ENCODE measurements around the gene HOXD4.

HOXD4 gene

DNA sequence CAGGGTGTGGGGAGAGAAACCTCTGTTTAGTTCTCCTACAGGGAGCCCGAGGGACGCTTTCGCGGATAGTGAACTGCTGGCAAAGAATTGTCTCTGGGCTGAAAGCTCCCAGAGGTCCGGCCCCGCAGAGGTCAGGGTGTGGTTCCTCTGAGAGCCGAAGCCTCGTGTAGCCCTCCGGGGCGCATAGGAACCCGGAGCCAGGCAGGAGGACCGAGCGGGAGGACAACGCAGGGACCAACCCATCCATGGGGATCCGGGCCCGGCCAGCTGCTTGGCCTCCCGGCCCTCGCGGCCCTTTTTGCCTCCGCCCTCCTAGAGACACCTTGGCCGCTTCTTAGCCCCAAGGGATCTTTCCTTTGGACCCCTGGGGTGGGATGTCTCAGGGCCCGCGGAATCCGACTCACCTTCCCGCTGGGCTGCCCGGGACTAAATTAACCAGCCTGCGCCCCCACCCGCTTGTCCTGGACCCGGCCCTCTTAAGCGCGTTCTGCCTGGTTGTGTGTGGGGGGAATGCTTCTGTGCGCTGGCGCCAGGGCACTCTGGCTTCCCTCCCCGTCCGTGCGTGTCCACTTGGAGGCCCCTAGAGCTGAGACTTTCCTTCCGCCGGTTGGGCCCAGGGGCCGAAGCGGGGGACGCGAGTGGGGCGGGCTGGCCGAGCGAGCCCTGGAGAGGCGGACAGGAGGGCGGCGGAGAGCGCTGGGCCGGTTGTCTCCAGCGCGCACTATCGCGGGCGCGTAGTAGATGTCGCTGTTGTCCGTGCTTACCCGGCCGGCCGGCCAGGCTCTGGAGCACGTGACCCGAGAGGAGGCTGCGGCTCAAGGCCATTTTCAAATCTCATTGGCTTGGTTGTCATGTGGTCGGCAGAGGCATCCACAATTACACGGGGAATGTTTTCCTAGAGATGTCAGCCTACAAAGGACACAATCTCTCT lies 35.2 kb upstream of the HOXD4 start, which contains the start of gene HOXD10:
TSS of gene HOXD10 (plus strand) at position 896 of the 931 bp plus-strand sequence. CDS start 56 bp downstream, outside the sequence.
- H3K4me3 ChIP-seq (ENCODE audit: low read depth, low read length), result no peak within 1 kb of the TSS
- TF ChIP-seq, protein P1, sequence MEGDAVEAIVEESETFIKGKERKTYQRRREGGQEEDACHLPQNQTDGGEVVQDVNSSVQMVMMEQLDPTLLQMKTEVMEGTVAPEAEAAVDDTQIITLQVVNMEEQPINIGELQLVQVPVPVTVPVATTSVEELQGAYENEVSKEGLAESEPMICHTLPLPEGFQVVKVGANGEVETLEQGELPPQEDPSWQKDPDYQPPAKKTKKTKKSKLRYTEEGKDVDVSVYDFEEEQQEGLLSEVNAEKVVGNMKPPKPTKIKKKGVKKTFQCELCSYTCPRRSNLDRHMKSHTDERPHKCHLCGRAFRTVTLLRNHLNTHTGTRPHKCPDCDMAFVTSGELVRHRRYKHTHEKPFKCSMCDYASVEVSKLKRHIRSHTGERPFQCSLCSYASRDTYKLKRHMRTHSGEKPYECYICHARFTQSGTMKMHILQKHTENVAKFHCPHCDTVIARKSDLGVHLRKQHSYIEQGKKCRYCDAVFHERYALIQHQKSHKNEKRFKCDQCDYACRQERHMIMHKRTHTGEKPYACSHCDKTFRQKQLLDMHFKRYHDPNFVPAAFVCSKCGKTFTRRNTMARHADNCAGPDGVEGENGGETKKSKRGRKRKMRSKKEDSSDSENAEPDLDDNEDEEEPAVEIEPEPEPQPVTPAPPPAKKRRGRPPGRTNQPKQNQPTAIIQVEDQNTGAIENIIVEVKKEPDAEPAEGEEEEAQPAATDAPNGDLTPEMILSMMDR (IDR thresholded peaks at IDR 0.05; ENCODE audit: borderline replicate concordance, insufficient read depth, low read depth, low read length), result no peak

DNA sequence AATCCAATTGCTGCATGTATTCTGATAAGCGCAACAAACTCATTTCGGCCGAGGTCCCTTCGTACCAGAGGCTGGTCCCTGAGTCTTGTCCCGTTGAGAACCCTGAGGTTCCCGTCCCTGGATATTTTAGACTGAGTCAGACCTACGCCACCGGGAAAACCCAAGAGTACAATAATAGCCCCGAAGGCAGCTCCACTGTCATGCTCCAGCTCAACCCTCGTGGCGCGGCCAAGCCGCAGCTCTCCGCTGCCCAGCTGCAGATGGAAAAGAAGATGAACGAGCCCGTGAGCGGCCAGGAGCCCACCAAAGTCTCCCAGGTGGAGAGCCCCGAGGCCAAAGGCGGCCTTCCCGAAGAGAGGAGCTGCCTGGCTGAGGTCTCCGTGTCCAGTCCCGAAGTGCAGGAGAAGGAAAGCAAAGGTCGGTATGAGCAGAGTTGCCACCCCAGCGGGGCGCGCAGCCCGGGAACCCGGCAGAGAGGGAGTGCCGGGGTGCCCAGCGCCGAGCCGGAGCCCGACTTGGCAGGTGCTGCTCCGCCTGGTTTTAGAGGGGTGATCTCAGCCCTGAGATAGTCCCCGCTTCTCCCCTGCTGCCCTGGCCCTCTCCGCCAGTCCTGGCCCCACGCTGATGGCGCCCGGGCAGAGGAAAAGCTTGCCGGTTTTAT lies 34.1 kb upstream of the HOXD4 start:
- no peak overlapping the region for H3K4me3 ChIP-seq (ENCODE audit: low read depth, low read length)
- TF ChIP-seq, protein P1 (IDR thresholded peaks at IDR 0.05; ENCODE audit: borderline replicate concordance, insufficient read depth, low read depth, low read length), result no peak

DNA sequence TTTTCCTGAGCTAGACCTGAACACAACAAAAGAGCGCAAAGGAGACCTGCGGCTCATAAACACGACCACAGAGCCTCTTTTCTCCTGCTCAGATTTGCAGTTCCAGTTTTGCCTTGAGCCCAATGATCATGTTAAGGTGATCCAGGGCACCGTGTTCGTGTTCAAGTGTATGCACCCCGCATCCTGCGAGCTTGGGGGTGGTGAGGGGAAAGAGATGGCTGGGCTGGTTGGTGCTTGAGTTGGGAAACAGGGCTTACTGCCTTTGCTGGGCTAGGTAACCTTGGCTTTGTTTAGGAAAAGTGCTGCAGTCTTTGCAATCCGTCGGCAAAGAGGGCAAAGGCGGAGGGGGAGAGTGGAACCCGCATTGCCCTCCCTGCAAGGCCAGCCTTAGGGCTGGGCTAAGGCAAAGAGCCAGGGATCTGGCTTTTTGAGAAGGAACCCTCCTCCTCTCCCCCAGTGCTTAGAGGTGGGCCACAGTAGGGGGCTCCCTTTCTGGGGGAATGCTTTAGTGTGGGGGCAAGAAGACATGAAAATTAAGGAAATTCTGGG lies 33.5 kb upstream of the HOXD4 start:
- no peak overlapping the region for H3K4me3 ChIP-seq (ENCODE audit: low read depth, low read length)
- TF ChIP-seq, protein P1 (IDR thresholded peaks at IDR 0.05; ENCODE audit: borderline replicate concordance, insufficient read depth, low read depth, low read length), result no peak

DNA sequence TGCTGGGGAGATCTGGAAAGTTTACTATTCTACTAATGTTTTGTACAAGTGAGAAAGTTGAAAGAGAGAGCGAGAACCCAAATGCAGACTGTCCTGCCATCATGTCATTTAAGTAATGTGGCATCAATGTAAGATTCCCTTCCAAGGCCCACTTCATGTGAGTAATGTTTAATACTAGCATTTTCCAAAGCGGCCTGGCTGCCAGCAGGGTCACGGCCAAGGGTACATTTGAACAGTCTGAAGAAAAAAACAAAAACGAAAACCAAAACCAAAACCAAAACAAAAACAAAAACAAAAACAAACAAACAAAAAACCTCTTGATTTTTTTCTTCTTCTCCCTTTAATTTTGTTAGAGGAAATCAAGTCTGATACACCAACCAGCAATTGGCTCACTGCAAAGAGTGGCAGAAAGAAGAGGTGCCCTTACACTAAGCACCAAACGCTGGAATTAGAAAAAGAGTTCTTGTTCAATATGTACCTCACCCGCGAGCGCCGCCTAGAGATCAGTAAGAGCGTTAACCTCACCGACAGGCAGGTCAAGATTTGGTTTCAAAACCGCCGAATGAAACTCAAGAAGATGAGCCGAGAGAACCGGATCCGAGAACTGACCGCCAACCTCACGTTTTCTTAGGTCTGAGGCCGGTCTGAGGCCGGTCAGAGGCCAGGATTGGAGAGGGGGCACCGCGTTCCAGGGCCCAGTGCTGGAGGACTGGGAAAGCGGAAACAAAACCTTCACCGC lies 32.6 kb upstream of the HOXD4 start:
- TF ChIP-seq, protein P1 (IDR thresholded peaks at IDR 0.05; ENCODE audit: borderline replicate concordance, insufficient read depth, low read depth, low read length), result peak; percentile 64; the same call in 1 of the 2 replicates
- no peak overlapping the region for H3K4me3 ChIP-seq (ENCODE audit: low read depth, low read length)

DNA sequence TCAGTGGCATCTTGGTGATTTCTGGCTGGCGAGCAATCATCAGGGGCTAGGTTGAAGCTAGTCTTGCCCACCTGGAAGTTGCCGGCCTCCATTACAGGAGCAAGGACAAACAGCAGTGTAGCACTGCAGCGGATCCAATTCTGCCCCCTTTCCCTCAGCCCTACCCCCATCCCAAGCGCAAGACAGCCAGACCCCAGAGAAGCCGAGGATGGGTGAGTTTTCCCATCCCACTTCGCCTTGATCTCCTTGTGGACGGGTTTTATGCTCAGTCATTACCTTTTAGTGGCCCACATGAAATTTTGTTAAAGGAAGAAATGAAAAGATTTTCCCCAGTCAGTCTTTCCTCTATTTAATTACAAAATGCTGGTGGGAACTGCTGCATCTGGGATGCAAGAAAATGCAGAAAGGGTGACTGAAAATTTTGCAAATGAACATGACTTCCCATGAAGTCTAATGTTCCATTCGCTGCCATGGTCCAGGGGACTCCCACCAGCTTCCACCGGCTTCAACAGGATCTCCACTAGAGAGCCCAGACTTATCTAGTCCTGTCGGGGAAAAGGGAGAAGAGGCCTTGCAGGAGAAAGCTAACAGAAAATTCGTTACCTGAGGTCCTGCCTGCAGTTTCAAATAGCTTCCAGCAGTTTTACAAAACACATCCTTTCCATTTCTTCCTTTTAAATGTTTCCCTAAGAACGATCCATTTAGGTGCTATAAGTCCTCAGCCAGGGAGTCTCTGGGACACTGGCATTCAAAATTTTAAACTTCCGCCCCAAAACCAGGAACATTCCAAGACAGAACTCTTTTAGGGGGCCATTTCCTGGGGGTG lies 30.8 kb upstream of the HOXD4 start:
- H3K4me3 ChIP-seq (ENCODE audit: low read depth, low read length), result no peak overlapping the region
- TF ChIP-seq, protein P1 (IDR thresholded peaks at IDR 0.05; ENCODE audit: borderline replicate concordance, insufficient read depth, low read depth, low read length), result no peak

Measured in GM12875 (cell line).